Activated naive CD4-positive, alpha-beta T cell treated with anti-CD3 and anti-CD28 coated beads, Interleukin-2, amount 10 ng/mL, durations not matched to agents 7 days and 5 days (primary cell): ENCODE measurements around the gene COL21A1.
"Not testable (repeated sequence)": the region's sequence is repeated elsewhere in the genome, so short reads cannot be mapped to it uniquely, and the experiment has no call there.

Experiments
- CTCF ChIA-PET: fragments of 350-600 bp; sonication (Branson Sonifier 250); formaldehyde crosslinking; loops from one replicate; lab custom pipeline; 2021; ENCODE audit warnings: antibody characterized with exemption; lab: Charles Lee
- DNase-seq: peaks from one replicate; pipeline ENCODE4 v3.0.0-alpha.2; 2020
- H3K27ac Mint-ChIP-seq: one replicate; pipeline ENCODE4 v1.8.0; 2021; ENCODE audit warnings: mild to moderate bottlenecking, moderate library complexity, mixed read lengths
- H3K27me3 Mint-ChIP-seq: one replicate; pipeline ENCODE4 v1.8.0; 2021; ENCODE audit warnings: mild to moderate bottlenecking, mixed read lengths
- H3K36me3 Mint-ChIP-seq: one replicate; pipeline ENCODE4 v1.8.0; 2021; ENCODE audit warnings: mixed read lengths
- H3K4me1 Mint-ChIP-seq: one replicate; pipeline ENCODE4 v1.8.0; 2021; ENCODE audit warnings: mixed read lengths
- H3K4me3 Mint-ChIP-seq: one replicate; pipeline ENCODE4 v1.8.0; 2021; ENCODE audit warnings: mild to moderate bottlenecking, moderate library complexity, mixed read lengths
- H3K9me3 Mint-ChIP-seq: one replicate; pipeline ENCODE4 v1.8.0; 2021; ENCODE audit warnings: mixed read lengths

COL21A1 gene

DNA sequence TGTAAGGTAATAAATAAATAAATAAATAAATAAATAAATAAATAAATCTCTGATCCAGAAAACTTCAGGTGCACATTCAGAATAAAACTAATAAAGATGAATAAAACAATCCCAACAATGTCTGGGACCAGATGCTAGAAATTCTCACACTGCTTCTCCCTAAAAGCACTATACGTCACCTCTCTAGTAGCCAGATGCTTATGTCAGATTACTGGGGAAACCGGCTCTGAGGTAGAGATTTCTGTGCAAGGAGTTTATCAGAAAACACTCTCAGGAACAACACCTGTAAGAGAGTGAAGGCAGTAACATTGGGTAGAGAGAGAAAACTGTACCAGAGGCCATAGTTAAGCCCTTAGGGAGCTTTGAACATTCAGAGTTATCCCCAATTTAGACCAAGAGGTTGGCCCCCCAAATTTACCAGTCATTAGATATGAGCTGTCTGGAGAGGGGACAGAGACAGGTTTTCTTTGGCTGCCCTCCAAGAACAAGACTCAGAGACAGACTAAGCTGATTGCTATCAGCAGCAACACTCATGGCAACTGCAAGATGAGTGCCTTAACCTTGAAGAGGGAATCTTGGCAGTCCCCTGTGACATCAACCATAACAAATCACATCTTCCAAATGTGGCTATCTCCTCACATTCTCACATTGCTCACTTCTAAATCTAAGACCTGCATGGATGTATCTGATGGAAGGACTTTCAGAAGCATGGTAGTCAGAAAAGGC is 220.8 kb downstream of the COL21A1 start:
- Mint-ChIP-seq H3K4me3 (no peak overlapping the region), H3K4me1 (no peaks in the 10 kb centered on the region), H3K36me3 (no peaks in the 10 kb centered on the region), H3K27me3 (no peaks in the 10 kb centered on the region), H3K27ac (no peak overlapping the region), H3K9me3 (peaks cover 2% of the 10 kb centered on the region)
- DNase-seq: no peak
- CTCF ChIA-PET: interaction anchor here (0.6 kb wide), 1 partner anchor 246 kb away, joined by 3 read pairs; no protein-coding TSS in a partner anchor

GRCh38 chr6:56025795-56026194 is 221.6 kb downstream of the COL21A1 start:
- DNase-seq: no peak
- H3K36me3 Mint-ChIP-seq: no peaks in the 10 kb centered on the region
- H3K9me3 Mint-ChIP-seq: peaks cover 2% of the 10 kb centered on the region
- CTCF ChIA-PET: no interaction called here
- H3K4me3 Mint-ChIP-seq: no peak overlapping the region
- H3K4me1 Mint-ChIP-seq: no peaks in the 10 kb centered on the region
- no peak overlapping the region for H3K27ac Mint-ChIP-seq
- H3K27me3 Mint-ChIP-seq: no peaks in the 10 kb centered on the region

GRCh38 chr6:56024931-56025330 is 222.4 kb downstream of the COL21A1 start:
- Mint-ChIP-seq H3K4me3 (no peak overlapping the region), H3K9me3 (peaks cover 2% of the 10 kb centered on the region), H3K27me3 (no peaks in the 10 kb centered on the region), H3K27ac (no peak overlapping the region), H3K4me1 (no peaks in the 10 kb centered on the region), H3K36me3 (no peaks in the 10 kb centered on the region)
- no peak for DNase-seq
- CTCF ChIA-PET: no interaction called here

DNA sequence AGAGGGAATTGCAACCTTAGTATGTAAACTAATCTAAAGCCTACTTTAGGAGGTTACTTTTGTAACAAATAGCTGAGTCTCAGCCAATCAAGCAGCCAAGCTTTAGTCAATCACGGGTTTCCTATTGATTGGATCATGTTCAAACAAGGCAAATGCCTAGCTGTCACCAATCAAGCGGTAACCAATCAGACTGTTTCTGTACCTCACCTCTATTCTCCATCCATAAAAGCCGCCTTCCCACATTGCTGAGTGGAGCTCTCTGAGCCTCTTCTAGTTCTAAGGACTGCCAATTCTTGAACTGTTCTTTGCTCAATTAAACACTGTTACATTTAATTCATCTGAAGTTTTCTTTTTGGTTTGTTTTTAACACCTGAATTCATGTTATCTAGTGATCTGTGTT is 223.6 kb downstream of the COL21A1 start:
- Mint-ChIP-seq H3K9me3 (peaks cover 2% of the 10 kb centered on the region), H3K4me3 (no peak overlapping the region), H3K27ac (no peak overlapping the region), H3K36me3 (no peaks in the 10 kb centered on the region), H3K4me1 (no peaks in the 10 kb centered on the region), H3K27me3 (no peaks in the 10 kb centered on the region)
- CTCF ChIA-PET: no interaction called here
- no peak for DNase-seq

DNA sequence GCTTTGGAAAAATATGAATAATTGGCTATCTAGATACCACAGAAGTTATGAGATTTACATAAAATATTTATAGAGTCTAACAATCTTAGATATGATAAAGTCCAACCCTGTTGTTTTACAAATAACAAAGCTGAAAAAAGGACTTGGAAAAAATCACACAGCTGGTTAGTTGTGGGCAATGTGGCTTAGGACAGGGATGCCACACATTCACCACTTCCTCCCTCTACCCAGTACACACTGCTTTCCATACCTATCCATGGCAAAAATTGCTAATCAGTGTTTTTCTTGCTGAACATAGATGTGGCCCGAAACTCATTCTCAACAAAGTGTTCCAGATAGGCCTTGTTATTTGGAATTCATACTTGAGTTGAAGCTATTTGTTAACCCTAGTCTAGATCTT is 224.7 kb downstream of the COL21A1 start:
- no peak overlapping the region for H3K4me3 Mint-ChIP-seq
- no peaks in the 10 kb centered on the region for H3K27me3 Mint-ChIP-seq
- peaks cover 2% of the 10 kb centered on the region for H3K9me3 Mint-ChIP-seq
- CTCF ChIA-PET: no interaction called here
- H3K36me3 Mint-ChIP-seq: no peaks in the 10 kb centered on the region
- H3K4me1 Mint-ChIP-seq: no peaks in the 10 kb centered on the region
- no peak for DNase-seq
- no peak overlapping the region for H3K27ac Mint-ChIP-seq

DNA sequence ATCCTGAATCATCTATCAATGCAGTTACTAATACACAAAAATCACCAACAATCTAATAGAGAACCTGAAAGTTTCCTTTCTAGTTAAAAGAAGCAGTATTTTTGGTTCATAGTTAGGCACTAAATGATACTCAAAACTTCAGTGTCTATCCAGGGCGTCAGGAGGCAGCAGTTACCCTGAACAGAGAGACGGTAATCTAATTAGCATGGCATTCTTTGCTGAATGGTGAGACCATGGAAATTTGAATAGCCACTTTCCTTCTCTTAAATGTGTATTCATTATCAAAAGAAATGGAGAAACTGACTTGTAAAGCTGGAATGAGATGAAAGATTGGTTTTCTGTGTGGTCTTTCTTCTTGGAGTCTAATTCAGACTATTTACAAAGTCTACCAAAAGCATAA is 225.4 kb downstream of the COL21A1 start:
- H3K27ac Mint-ChIP-seq: no peak overlapping the region
- H3K9me3 Mint-ChIP-seq: peaks cover 2% of the 10 kb centered on the region
- no peaks in the 10 kb centered on the region for H3K4me1 Mint-ChIP-seq
- no peak for DNase-seq
- H3K27me3 Mint-ChIP-seq: no peaks in the 10 kb centered on the region
- CTCF ChIA-PET: no interaction called here
- H3K4me3 Mint-ChIP-seq: no peak overlapping the region
- H3K36me3 Mint-ChIP-seq: no peaks in the 10 kb centered on the region

- Mint-ChIP-seq H3K27me3 (no peaks in the 10 kb centered on the region), H3K4me3 (no peak overlapping the region), H3K9me3 (peaks cover 7% of the 10 kb centered on the region), H3K36me3 (no peaks in the 10 kb centered on the region), H3K4me1 (no peaks in the 10 kb centered on the region), H3K27ac (no peak overlapping the region)
- CTCF ChIA-PET: no interaction called here
- DNase-seq: no peak
Observed at GRCh38 chr6:56019973-56020372, 227.4 kb downstream of the COL21A1 start.

GRCh38 chr6:56017198-56017597 is 230.2 kb downstream of the COL21A1 start:
- H3K36me3 Mint-ChIP-seq: no peaks in the 10 kb centered on the region

GRCh38 chr6:56014039-56014438 is 233.3 kb downstream of the COL21A1 start:
- H3K36me3 Mint-ChIP-seq, H3K4me1 Mint-ChIP-seq, H3K4me3 Mint-ChIP-seq, CTCF ChIA-PET, DNase-seq, H3K27me3 Mint-ChIP-seq, H3K27ac Mint-ChIP-seq: not testable (repeated sequence)
- H3K9me3 Mint-ChIP-seq: peaks cover 11% of the 10 kb centered on the region

More at GRCh38 chr6:56017198-56017597, 230.2 kb downstream of the COL21A1 start:
- Mint-ChIP-seq H3K27ac (no peak overlapping the region), H3K4me1 (no peaks in the 10 kb centered on the region), H3K9me3 (peaks cover 9% of the 10 kb centered on the region), H3K27me3 (no peaks in the 10 kb centered on the region), H3K4me3 (no peak overlapping the region)
- no peak for DNase-seq
- CTCF ChIA-PET: interaction anchor here (0.7 kb wide), 1 partner anchor 53 kb away, joined by 3 read pairs; no protein-coding TSS in a partner anchor

GRCh38 chr6:56009636-56010035 is 237.7 kb downstream of the COL21A1 start:
- no peak for DNase-seq
- CTCF ChIA-PET: no interaction called here
- H3K27me3 Mint-ChIP-seq: no peaks in the 10 kb centered on the region
- no peaks in the 10 kb centered on the region for H3K36me3 Mint-ChIP-seq
- no peak overlapping the region for H3K4me3 Mint-ChIP-seq
- no peak overlapping the region for H3K27ac Mint-ChIP-seq
- H3K4me1 Mint-ChIP-seq: no peaks in the 10 kb centered on the region
- peaks cover 5% of the 10 kb centered on the region for H3K9me3 Mint-ChIP-seq
